ENCODE measurements around the gene TTLL11.

The TTLL11 gene

DNA sequence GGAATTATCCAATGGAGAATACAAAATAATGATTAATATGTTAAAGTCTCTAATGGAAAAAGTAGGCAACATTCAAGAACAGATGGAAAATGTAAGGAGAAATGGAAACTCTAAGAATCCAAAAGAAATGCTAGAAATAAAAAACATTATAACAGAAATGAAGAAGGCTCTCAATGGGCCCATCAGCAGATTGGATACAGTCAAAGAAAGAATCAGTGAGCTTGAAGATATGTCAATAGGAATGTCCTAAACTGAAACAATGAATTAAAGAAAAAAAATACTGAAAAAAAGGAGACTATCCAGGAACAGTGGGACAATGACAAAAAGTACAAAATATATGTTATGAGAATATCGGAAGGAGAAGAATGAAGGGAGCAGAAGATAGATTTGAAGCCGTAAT lies 248.5 kb downstream of the TTLL11 start:
- DNase-seq = no peak

DNA sequence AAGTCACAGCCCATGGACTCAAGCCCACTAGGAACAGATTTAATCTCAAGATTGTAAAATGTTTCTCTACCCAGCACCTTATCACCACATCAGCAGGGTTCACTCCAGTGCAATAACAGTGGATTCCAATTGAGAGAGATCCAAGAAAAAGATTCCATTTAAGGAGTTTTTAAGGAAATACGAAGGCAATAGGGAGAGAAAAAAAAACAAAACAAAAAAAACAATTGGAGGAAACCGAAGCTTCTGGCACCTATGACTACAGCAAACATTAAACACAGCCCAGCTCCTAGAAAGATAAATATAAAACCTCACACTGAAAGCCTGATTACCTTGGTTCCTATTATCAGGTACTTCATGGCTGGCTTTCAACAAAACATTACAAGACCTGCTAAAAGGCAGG lies 249.0 kb downstream of the TTLL11 start:
- DNase-seq = no peak

DNA sequence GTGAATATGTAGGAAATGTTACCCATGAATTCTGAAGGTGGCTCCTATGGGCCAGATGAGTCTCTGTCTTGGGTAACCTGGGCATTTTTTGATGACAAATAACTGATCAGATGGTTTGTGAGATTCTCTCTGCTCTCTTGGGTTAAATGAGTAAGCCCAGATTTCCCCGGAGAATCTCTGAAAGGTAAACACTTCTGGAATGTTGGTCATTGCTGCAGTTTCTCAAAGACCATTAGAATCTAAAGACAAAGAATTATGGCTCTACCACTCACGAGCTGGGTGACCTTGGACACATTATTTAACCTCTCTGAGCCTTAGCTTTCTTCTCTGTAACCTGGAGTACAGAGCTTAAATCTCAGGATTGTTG lies 250.5 kb downstream of the TTLL11 start:
- no peak for DNase-seq

DNA sequence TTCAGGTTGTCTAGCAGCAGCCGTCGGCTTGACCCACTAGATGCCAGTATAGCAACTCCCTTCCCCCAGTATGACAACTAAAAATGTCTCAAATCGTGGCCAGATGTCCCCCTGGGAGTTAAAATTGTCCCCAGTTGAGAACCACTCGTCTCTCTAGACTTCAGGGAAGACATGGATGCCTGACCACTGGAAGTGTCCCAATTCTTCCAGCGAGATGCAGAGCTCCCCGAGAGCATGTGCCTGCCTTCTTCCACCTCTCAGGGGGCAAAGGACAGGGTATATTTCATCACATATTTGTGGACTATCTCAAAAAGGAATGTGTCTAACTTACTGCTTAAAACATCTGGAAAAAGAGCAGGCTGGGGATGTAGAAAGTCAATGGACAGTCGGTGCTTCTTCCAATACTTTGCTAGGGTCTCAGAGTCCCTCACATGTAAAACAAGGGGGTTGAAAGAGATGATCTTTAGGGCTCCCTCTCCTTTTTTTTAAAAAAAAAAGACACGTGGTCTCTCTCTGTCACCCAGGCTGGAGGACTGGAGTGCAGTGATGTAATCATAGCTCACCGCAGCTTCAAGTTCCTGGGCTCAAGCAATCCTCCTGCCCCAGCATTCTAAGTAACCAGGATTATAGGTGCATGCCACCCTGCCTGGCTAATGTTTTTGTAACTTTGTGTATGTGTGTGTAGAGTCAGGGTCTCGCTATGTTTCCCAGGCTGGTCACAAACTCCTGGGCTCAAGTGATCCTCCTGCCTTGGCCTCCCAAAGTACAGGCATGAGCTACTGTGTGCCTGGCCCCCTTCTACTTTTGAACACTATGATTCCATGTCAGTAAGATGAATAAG lies 251.1 kb downstream of the TTLL11 start:
- DNase-seq = no peak

DNA sequence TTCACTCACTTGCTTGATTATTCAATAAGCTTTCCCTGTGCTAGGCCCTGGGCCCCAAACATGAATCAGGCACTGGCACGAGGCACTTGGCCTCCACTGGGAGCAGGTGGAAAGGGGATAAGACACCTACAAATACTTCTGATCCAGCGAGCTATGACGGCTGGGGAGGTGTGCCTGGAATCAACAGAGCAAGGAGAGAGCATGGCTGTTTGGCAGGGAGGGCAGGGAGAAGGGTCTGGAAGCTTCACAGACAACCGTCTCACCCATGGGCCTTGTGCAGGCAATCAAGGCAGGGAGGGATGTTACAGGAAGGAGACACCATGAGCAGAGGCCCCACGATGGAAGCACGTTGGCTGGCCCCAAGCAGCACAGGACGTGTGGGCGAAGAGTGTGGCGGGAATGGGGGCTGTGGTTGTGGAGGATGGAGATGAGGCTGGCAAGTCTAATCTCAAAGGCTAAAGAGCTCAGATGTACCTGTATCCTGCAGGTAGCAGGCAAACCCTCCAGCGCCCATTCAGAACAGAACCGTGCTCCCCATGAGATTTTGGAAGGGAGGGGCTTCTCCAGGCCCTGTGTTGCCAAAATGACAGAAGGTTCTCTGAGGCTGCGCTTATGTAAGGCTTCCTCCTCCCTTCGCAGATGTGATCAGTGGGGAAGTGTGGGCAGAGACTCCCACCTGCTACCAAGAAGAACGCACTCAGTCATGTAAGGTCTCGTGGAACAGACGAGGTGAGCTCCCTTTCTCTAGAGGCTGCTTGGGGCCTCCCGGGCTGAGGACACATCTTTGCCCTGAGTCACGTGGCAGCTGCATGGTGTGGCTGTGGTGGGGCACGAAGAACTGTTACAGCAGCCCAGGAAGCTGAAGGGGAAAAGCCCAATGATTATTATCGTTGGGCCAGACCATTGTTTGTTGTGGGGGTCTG lies 252.0 kb downstream of the TTLL11 start:
- no peak for DNase-seq

DNA sequence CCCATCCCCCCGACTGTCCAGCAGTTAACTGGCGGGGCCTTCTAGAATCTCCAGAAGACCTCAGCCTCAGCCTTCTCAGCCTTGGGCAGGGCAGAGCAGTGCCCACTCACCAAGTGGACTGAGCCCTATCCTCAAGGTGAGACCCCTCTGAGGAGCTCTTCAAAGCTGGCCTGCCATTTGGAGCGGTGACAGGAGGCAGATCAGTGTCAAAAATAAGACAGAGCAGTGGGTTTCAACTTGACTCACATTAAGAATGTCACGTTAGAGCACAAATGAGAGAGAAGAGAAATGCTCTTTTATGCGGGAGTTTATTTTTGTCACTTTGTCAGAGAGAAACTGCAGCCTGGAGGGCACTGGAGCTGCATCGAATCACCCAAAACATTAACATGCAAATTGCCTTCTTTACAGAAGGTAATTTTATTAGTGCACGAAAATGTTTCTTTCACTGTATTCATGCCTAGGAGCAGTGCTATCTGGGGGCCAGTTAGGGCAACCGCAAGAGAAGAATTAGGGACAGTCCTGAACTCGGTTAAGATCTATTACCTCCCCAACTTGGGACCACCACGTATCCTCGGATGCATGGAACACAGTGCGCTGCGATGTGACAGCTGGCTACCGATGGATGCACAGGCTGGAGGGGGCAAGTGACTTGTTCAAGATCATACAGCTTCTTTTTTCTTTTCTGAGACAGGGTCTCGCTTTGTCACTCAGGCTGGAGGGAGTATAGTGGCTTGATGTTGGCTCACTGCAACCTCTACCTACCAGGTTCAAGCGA lies 253.2 kb downstream of the TTLL11 start:
- DNase-seq = no peak

DNA sequence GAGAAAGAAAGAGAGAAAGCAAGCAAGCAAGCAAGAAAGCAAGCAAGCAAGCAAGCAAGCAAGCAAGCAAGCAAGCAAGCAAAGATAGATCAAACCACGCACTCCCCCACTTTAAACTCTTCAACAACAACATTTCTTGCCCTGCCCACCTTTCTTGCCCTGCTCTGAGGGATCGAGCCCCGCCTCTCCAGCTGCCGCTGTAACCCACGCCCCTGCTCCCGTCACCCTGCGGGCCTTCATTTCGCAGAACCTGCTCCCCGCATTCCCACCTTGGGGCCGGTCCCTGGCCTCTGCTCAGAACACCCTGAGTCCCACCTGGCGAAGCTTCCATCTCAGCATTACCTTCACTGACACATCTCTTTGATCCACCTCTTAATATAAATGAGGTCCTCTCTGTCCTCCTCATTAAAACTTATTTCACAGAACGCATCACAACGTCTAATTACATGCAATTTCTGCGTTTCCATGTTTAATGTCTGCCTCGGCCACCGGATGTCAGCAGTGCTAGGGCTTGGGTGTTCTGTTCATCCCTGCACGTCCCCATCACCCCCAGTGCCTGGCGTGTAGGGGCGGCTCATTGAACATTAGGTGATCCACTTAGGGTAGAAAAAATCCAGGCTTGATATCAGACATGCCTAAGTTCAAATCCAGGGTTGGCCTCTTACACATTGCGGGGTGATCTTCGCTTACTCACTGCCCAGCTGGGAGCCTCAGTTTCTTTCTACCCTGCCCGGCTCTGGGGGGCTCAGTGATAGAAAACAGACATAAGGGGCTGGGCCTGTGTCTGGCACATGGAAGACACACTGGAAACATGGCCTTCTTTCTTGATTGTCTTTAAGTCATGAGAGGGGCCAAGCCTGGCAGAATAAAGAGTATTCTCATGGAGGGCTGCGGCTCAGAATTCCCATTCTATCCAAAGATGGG lies 254.1 kb downstream of the TTLL11 start:
- DNase-seq = peak in 1 of 3 experiments; percentile 13

DNA sequence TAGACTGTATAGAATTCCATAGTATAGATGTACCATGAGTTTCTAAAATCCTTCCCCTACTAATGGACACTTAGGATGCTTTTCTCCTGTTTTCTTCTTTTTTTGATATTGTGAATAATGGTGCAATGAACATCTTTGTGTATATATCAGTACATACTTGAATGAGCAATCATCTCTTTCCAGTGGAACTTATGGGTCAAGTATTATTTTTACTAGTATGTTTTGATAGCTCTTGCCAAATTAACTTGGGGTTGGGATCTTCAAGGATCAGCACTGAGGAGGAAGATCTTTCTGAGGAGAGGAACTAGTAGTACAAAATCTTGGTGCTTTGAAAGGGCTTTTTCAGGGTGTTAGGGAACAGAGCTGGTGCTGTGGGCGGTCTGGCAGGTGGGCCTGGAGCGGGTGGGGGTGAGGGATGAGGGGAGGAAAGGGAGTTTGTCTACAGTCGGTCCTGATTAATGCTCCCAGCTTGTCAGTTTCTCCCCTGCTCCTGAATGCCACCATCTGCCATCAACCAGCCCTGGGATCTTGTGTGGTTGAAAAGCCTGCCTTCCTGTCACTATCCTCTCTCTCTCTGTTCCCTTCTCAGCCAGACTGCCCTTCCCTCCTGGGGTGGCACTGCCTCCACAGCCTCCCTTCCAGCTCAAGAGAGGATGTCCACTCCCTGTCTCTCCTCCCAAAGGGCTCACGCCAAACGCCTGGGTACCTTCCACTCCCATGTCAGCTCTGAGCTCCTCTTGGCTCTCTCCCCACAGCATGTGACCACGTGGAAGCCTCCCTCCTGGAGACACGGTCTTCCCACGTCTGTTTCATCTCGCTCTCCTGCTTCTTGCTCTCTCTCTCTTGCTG lies 255.8 kb downstream of the TTLL11 start:
- no peak for DNase-seq

DNA sequence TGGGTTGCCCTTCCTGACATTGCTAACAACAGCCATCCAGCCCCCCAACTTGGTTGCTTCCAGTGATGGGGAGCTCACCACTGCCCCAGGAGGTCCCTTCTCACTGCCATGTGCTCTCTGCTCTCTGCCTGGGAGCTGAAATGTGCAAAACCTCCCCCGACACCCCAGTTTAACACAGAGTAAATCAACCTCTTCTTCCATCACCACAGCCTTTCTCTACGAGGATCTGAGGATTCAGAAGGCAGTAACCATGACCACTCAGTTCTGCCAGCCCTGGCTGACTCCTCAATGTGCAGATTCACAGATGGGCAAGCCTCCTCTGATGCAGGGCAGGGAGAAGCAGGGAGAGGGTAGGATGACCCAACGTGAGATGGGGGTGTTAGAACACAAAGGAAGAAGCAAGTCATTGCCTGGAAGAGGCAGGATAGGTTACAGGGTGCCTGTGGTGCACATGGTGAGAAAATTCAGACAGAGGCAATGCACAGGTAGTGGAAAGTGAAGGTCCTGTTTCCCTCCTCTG lies 256.7 kb downstream of the TTLL11 start:
- DNase-seq = no peak

DNA sequence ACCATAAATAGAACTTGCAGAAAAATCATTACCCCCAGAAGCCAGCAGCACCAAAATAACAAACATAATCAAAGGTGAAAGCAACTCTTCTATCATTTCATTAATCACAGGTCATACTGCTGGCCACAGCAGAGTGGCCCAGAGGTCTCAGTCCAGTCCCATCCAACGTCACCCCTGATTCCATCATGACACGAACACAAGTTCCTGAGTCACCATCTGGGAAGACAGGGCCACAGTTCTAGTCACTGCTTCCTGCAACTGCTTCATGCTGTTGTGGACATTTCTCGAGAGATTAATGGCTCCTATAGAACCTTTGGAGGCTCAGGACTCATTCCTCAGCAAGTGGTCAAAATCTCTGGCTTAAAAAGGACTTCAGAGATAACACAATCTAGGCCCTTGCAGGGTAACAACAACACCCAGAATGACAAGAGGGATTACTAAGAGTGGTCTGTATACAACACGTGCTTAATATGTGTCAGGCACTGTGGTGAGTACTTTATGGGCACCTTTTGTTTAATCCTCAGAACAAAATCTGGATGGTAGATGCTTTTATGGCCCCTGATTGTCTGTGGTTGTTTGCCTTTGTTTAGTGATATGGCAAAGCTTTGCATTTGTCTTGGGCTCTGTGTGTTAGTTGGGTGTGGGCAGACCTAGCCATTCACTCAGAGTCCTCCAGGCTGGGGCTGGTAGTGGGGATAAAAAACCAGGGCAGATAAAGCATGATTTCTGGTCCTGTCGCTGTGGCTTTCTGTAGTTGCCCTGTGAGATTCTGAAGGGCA lies 257.3 kb downstream of the TTLL11 start:
- no peak for DNase-seq

DNA sequence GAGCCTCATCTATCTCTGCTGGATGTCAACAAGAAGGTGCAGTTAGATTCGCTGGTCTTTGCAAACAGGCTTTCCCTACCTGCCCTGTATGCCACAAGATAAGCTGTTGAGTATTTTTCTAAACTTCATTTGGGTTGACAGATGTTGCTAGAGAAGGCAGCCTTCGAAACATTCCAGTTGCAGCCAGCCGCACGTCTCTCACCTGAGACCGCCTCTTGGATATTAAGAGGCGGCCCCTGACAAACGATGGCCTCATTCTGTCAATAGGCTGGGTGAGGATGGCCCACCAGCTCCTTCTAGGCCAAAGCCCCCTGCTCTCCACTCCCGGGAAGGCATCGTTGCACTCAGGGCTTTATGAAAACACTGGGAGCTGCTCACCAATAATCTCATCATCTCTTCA lies 260.0 kb downstream of the TTLL11 start:
- no peak for DNase-seq

DNA sequence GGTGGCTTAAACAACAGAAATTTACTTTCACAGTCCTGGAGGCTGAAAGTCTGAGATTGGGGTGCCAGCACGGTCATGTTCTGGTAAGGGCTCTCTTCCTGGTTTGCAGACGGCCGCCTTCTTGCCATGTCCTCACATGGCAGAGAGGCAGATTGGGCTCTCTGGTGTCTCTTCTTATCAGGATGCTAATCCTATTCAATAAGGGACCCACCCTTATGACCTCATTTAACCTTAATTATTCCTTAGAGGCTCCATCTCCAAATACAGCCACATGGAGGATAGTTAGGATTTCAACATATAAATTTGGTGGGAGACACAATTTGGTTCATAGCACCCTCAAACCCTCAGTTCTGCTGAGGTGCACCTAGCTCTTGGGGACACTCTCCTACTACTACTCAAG lies 261.2 kb downstream of the TTLL11 start:
- no peak for DNase-seq

DNA sequence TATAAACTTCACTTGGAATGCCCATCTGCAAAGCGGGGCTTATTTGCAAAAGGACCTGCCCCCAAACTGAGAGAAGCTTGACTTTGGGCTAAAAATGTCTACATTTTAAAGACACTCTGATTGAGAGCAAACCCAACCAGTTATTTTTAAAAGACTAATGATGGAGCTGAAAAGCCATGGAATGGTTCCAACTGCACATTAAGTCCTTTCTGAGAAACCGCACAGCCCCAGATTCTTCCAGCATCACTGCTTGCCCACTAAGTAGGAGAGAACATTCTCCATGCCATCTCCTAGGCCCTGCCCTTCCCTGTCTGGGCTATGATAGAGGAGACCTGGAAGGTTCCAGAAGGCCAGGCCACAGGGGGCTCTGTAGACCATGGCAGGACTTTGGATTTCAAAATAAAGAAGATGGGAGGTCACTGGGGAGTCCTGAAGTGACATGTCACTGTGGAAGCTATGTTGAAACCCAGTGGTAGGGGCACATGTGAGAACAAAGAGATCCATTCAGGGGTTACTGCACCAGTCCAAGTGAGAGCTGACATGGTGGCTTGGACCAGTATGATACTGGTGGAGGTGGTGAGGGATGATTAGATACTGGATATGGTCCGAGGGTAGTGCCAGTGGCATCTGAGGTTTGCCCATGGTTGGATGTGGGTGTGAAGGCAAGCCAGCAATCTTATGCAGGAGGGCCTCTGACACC lies 262.5 kb downstream of the TTLL11 start:
- no peak for DNase-seq

DNA sequence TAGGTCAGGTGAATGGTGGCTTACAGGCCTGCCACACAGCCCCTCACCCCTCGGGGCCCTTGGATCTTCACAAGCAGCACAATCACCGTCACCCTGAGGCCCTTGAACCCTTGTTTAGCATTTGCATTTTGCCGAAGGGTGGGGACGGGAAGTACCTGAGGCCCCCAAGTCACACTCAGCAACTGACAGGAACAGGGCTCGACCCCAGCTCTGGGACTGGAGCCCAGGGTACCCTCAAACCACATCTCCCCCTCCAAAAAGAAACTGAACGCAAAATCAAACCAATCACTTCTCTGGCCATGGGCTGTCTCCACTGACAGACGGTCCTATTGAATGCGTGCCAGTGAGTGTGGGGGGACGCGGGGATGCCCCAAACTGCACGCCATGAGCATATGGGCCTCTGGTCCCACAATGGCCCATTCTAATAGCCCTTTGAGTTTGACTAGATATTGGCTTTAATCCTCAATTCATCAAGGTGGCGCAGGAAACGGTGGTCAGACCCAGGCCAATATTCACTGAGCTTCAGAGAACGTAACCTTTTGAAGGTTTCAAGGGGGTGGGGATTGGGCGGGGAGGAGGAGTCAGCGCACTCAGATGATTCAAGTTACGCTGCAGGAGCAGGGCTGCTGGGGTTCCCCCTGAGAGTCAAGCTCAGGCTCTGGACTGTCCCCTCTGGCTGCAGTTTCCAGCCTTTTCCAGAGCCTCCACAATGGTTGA lies 265.7 kb downstream of the TTLL11 start:
- no peak for DNase-seq

DNA sequence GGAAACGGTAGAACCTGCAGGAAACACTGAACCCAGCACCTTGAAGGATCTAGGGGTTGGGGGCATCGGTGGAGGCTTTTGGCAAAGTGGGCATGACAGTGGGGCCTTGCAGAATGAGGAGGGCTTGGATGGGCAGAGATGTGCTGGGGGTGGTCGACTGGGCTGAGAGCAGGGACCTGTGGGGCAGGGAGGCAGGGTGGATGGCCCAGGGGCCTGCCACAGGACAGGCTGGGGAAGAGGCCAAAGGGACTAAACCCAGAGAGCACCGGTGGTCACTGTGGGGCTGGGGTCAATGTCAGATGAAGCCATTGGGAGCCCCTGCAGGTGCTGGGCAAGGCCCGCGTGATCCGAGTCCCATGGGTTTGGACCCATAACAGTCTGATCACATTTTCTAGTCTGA lies 266.4 kb downstream of the TTLL11 start:
- DNase-seq = no peak

DNA sequence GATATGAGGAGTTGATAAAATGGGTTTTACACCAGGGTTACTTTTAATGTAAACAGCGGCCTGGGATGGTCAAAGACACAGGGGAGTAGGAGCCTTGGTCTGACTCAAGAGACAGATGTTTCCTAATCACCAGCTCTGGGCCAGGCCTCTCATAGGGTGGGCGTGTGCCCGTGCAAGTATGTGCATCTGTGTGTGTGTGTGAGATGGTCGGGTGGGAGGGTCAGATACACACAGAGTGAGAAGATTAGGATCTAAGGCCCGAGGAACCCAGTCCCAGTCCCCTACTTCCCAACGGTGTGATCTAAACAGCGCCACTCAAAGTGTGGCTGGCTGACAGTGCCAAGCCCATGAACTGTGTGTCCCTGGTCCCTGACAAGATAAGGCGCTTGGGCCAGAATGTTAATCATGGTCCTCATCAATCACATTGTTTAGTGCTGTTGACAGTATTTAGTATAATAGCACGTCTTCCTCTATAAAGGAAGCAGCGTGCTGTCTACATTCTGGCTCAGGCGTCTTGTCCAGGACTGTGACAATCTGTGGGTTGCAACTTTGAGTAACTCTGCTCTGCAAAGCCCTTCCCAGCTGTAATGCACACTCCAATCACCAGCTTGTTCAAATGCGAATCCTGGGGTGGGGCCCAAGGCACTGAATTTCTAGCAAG lies 267.9 kb downstream of the TTLL11 start:
- DNase-seq = peak in 1 of 3 experiments; percentile 12

DNA sequence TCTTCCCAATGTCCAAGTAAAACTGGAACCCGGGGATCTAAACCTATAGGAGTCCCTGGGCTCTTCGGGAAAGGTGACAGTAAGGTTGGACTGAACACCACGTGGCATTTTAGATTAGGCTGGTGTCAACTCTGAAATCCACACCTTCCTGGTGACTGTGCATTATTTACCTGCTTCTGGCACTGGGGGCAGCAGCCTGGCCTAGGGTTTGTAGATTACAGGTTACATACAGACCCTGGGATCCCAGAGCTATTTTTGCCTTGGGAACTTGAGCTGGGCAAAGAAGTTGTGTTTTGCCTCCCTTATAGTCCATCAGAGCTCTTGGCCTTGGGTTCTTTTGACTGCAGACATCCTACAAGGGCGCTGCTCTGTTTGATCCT lies 268.5 kb downstream of the TTLL11 start:
- DNase-seq = no peak

Data from NCI-H1417 (cell line).